GM12865 (cell line): ENCODE measurements around the gene ATG4B.
"Not testable (repeated sequence)": the region's sequence is repeated elsewhere in the genome, so short reads cannot be mapped to it uniquely, and the experiment has no call there.

Experiments used
- DNase-seq: peaks from one replicate; pipeline ENCODE4 v3.0.0; 2010; ENCODE audit warnings: low read depth
- H3K4me3 ChIP-seq: 2 replicates; pipeline ENCODE4 v1.5.1; 2011; ENCODE audit warnings: mild to moderate bottlenecking, low read depth, low read length, control low read depth
- CTCF ChIP-seq: IDR thresholded peaks from 2 replicates; pipeline ENCODE4 v1.5.1; 2011; ENCODE audit warnings: low read length, control low read depth, low read depth, inconsistent platforms; ENCODE audit not compliant: insufficient read depth; ENCODE audit errors: missing control alignments

ATG4B gene

GRCh38 chr2:241637018-241637794, at the start of gene ATG4B, which contains the start of gene THAP4:
Gene ATG4B (plus strand): TSS chr2:241637693. CDS start chr2:241637715, 22 bp downstream.
Gene THAP4 (minus strand): TSS chr2:241637158. CDS start chr2:241637017, 141 bp downstream.
- peak; percentile 93 for DNase-seq
- TF ChIP-seq CTCF, result no peak
- peak within 1 kb of the TSS; percentile 82 for H3K4me3 ChIP-seq

- H3K4me3 ChIP-seq, DNase-seq: not testable (repeated sequence)
These were observed 47.6 kb upstream of the ATG4B start for GRCh38 chr2:241589863-241590262.

- H3K4me3 ChIP-seq, DNase-seq: not testable (repeated sequence)
These were observed 46.7 kb upstream of the ATG4B start for GRCh38 chr2:241590496-241591455.

DNA sequence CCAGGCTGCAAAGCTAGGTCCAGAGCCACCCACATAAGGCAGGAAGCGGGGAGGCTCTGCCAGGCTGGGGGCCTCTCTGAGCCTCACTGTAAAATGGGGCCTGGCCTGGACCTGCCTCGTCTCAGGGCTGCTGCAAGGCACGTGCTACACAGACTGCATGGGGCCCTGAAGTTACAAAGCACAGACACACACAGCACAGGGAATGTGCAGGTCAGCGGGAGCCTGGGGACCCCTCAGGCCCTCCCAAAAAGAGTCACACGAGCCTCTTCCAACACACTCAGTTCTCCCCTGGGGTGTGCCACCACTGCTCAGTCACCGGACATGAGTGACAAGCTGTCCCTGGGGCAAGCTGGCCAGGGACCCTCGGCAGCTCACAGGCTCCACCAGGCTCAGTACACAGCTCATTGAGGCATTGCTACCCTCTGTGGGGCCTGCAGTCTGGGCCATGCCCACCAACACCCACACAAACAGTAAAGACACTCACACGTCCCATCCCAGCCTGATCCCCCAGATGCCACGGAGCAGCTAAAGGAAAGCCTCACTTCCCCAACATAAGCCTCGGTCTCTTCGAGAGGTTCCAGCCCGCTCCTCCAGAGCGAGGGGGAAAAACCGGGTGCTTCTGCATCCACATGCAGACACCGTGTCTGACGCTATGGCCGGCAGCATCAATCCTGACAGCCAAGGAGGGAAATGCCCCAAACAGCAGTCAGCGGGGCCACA, 45.2 kb upstream of the ATG4B start:
- DNase-seq, result no peak

GRCh38 chr2:241593271-241593670, 44.2 kb upstream of the ATG4B start:
- DNase-seq, result no peak
- H3K4me3 ChIP-seq, result no peak overlapping the region
- no peak for TF ChIP-seq CTCF

More for the DNA sequence above, 45.2 kb upstream of the ATG4B start:
- no peak overlapping the region for H3K4me3 ChIP-seq
- no peak for TF ChIP-seq CTCF

- no peak for DNase-seq
- H3K4me3 ChIP-seq, result no peak overlapping the region
- TF ChIP-seq CTCF, result no peak
These were observed 41.8 kb upstream of the ATG4B start for GRCh38 chr2:241595600-241596140.

DNA sequence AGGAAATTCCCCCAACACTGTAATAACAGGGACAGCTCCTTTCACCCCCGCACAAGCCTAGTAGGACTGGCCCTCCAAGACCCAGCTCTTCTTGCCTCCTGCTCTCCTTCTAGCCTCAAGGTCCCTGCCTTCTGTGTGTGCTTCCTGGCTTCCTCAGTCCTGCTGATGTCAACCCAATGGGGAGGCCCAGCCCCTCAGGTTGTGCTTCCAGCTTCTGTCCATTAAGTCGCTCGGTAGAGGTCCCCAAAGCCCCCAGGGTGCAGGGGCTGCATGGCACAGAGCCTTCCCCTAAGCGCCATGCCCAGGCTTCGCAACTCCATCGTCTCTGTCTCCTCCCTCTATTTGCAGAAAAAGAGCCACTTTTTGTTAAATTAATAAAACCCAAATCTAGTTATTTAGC, 39.9 kb upstream of the ATG4B start:
- no peak for TF ChIP-seq CTCF
- DNase-seq, result no peak
- no peak overlapping the region for H3K4me3 ChIP-seq
